Measurements from ENCODE around the gene ATP2B2.

ATP2B2 gene

DNA sequence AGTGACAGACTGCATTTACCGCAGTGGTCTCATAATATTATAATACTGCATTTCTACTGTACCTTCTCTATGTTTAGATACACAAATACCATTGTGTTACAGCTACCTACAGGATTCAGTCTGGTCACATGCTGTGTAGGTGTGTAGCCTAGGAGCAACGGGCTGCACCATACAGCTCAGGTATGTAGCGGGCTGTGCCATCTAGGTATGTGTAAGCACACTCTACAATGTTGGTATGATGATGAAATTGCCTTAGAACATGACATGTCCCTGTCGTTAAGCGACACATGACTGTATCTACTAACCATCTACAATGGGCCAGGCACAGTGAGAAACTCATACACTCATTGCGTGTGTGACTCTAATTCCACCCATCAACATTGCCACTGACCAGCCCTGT is 99.0 kb downstream of the ATP2B2 start:
- no peak overlapping the region for H3K27ac ChIP-seq
- TF ChIP-seq, protein P1, sequence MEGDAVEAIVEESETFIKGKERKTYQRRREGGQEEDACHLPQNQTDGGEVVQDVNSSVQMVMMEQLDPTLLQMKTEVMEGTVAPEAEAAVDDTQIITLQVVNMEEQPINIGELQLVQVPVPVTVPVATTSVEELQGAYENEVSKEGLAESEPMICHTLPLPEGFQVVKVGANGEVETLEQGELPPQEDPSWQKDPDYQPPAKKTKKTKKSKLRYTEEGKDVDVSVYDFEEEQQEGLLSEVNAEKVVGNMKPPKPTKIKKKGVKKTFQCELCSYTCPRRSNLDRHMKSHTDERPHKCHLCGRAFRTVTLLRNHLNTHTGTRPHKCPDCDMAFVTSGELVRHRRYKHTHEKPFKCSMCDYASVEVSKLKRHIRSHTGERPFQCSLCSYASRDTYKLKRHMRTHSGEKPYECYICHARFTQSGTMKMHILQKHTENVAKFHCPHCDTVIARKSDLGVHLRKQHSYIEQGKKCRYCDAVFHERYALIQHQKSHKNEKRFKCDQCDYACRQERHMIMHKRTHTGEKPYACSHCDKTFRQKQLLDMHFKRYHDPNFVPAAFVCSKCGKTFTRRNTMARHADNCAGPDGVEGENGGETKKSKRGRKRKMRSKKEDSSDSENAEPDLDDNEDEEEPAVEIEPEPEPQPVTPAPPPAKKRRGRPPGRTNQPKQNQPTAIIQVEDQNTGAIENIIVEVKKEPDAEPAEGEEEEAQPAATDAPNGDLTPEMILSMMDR (conservative IDR thresholded peaks at IDR 0.05), result no peak

DNA sequence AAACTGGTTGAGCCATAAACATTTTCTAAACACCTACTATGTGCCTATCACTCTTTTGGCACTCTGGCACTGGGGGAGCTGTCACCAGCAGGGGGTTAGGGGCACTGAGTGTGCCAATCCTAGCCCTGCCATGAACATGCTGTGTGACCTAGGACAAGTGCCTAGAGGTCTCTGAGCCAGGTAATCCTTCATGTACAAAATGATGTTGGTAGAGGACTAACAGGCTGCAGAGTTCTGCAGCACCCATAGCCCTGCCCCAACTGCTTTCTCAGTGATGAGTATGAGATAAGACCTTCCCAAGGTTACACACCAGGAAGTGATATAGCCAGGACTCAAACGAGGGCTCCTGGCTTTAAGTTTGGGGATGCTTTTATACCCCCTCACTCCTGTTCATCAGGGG is 99.6 kb downstream of the ATP2B2 start:
- TF ChIP-seq, protein P1 (conservative IDR thresholded peaks at IDR 0.05), result no peak
- no peak overlapping the region for H3K27ac ChIP-seq

GRCh38 chr3:10404876-10405275 is 100.5 kb downstream of the ATP2B2 start:
- TF ChIP-seq, protein P1 (conservative IDR thresholded peaks at IDR 0.05), result no peak
- H3K27ac ChIP-seq, result no peak overlapping the region

DNA sequence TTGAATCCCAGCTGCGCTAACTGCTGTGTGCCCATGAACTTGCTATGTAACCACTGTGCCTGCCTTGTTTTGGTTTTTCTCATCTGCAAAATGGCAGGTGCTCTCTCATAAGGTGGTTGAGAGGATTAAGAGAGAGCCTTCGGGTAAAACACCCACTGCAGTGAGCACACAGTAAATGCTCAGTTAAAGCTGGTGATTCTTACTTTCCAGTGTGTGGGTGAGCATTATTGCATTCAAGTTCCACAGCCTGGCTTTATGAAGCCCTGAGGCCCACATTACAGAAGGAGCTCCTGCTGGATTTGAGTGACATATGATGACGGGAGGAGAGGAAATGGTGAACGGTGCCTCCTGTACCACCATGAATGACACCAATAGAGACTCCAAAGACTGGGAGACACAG is 101.0 kb downstream of the ATP2B2 start:
- TF ChIP-seq, protein P1 (conservative IDR thresholded peaks at IDR 0.05), result no peak
- H3K27ac ChIP-seq, result no peak overlapping the region

GRCh38 chr3:10401990-10402761 is 103.2 kb downstream of the ATP2B2 start:
- no peak overlapping the region for H3K27ac ChIP-seq
- TF ChIP-seq, protein P1 (conservative IDR thresholded peaks at IDR 0.05), result no peak

- no peak overlapping the region for H3K27ac ChIP-seq
- TF ChIP-seq, protein P1 (conservative IDR thresholded peaks at IDR 0.05), result no peak
Observed at GRCh38 chr3:10400749-10401495, 104.5 kb downstream of the ATP2B2 start.

DNA sequence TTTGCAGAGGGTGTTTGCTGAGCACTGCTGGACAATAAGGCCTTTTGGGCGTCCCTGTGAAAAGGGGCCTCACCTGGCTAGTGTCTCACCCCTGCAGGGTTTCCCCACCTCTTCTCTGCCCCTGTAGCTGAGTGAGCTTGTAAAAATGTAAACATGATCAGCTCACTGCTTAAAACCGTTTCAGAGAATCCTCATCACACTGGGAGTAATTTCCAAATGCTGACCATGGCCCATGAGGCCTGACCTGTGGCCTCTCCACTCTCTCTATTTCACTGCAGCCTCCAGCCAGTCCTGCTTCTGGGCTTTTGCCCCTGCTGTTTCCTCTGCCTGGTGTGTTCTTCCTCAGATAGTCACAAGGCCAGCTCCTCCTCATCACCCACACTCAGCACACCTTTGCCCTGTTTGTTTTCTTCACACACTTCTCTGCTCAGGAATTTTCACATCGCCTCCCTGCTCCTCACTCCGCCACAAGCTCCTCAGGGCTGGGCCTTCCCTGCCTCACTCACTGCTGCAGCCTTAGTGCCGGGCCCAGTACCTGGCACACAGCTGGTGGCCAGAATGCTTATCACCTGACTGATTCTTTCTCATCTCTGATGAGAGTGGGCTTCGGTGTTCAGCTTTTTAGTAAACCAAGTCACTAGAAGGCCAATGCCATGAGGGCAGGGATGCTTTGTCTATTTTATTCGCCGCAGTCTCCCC is 105.2 kb downstream of the ATP2B2 start:
- TF ChIP-seq, protein P1 (conservative IDR thresholded peaks at IDR 0.05), result no peak
- H3K27ac ChIP-seq, result no peak overlapping the region
